Caco-2 (cell line): Measurements from ENCODE around the gene CTIF. TPM values are rescaled to one million over a fixed set of nuclear protein-coding genes. Genes with fewer than 3 reads are reported as not detected.

Source experiments
- BruUV-seq: library from RNA; stranded (reverse); fragments of 400-500 nt; replicated peaks from 2 replicates; lab custom pipeline; 2021; lab: Mats Ljungman, UMichigan
- CTCF ChIA-PET: fragments of 300-600 bp; sonication (Branson Sonifier 250); formaldehyde crosslinking; loops from one replicate; lab custom pipeline; 2022; ENCODE audit warnings: antibody characterized with exemption; lab: Charles Lee
- POLR2A ChIA-PET: fragments of 300-600 bp; sonication (Branson Sonifier 250); formaldehyde crosslinking; loops from one replicate; lab custom pipeline; 2022; ENCODE audit warnings: antibody characterized with exemption; lab: Charles Lee
- DNase-seq, 2 experiments: peaks; one replicate each; pipeline versions ENCODE4 v3.0.0 to v3.0.0-alpha.2; 2020 to 2022
- H3K27me3 ChIP-seq: replicated peaks from 2 replicates; pipeline ENCODE4 v1.6.0; 2011; ENCODE audit warnings: low read length; ENCODE audit not compliant: control insufficient read depth, insufficient read depth
- H3K36me3 ChIP-seq: 2 replicates; pipeline ENCODE4 v1.5.1; 2011; ENCODE audit warnings: low read length; ENCODE audit not compliant: control insufficient read depth, insufficient read depth
- H3K4me1 ChIP-seq: fragments of 250-450 bp; sonication (Bioruptor Pico); 2 replicates; pipeline ENCODE4 v1.5.1; 2020; ENCODE audit warnings: mild to moderate bottlenecking
- H3K4me3 ChIP-seq: 2 replicates; pipeline ENCODE4 v1.5.1; 2011; ENCODE audit warnings: low read depth, mild to moderate bottlenecking, control low read depth, low read length
- H3K9me3 ChIP-seq: fragments of 250-450 bp; sonication (Bioruptor Pico); 2 replicates; pipeline ENCODE4 v1.5.1; 2020; ENCODE audit warnings: mild to moderate bottlenecking, moderate library complexity
- H3K27ac Mint-ChIP-seq: one replicate; pipeline ENCODE4 v1.8.0; 2022; ENCODE audit warnings: mixed read lengths; ENCODE audit not compliant: unreplicated experiment
- H3K27me3 Mint-ChIP-seq: one replicate; pipeline ENCODE4 v1.8.0; 2022; ENCODE audit warnings: mixed read lengths; ENCODE audit not compliant: insufficient read depth, unreplicated experiment
- H3K36me3 Mint-ChIP-seq: one replicate; pipeline ENCODE4 v1.8.0; 2022; ENCODE audit warnings: mild to moderate bottlenecking, mixed read lengths; ENCODE audit not compliant: insufficient read depth, unreplicated experiment
- H3K4me1 Mint-ChIP-seq: one replicate; pipeline ENCODE4 v1.8.0; 2022; ENCODE audit warnings: low read depth, mixed read lengths; ENCODE audit not compliant: unreplicated experiment
- H3K4me3 Mint-ChIP-seq: one replicate; pipeline ENCODE4 v1.8.0; 2022; ENCODE audit warnings: mild to moderate bottlenecking, moderate library complexity, mixed read lengths; ENCODE audit not compliant: unreplicated experiment
- H3K9me3 Mint-ChIP-seq: one replicate; pipeline ENCODE4 v1.8.0; 2022; ENCODE audit warnings: mixed read lengths; ENCODE audit not compliant: unreplicated experiment
- CTCF ChIP-seq, 2 experiments: fragments of 200-600 bp in 1 of 2; IDR thresholded peaks; 1 replicate in 1 of 2; 2 replicates in 1 of 2; pipeline versions ENCODE4 v1.5.1 to v1.8.0; 2011 to 2022; ENCODE audit warnings: antibody characterized with exemption in 1 of 2, control low read depth in 1 of 2, inconsistent platforms in 1 of 2, low read depth in 1 of 2, low read length in 1 of 2, mild to moderate bottlenecking in 1 of 2, moderate library complexity in 1 of 2; ENCODE audit not compliant: insufficient read depth in 1 of 2, severe bottlenecking in 1 of 2, unreplicated experiment in 1 of 2
- intact Hi-C: fragments of 100-400 bp; cut with micrococcal nuclease; formaldehyde crosslinking; loops from one replicate; pipeline ENCODE4 v1.10.0; 2022; ENCODE audit not compliant: unreplicated experiment
- total RNA-seq: library from RNA; stranded (reverse); gene quantifications from 2 replicates; pipeline ENCODE4 v1.2.3, GENCODE V29; 2022

CTIF gene
- total RNA-seq, 1 experiment from 2014 or later = 19.9 TPM

DNA sequence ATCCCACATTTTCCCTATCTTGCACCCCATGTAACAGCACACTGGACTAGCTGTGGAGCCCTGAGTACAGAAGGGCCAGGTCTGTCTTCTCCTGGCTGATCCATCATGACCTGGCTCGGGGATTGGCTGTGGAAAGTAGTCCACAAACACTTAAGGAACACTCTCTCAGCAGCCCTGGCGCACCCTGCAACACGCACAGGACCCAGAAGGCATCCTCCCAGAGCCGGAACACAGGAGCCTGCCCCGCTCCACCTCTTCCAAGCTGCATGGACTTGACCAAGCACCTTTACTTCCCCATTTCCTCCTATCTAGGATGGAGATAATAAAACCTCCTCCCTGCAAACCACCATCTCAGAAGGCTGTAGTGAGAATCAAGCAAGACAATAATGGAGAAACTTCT lies 151.7 kb downstream of the CTIF start:
- ChIA-PET POLR2A (no interaction called here), CTCF (no interaction called here)
- BruUV-seq = no TSS peak
- Histone ChIP-seq H3K4me1 (no peaks in the 10 kb centered on the region), H3K27me3 (no peaks in the 10 kb centered on the region), H3K4me3 (no peak overlapping the region), H3K9me3 (no peaks in the 10 kb centered on the region), H3K36me3 (no peaks in the 10 kb centered on the region)
- peaks cover 4% of the 10 kb centered on the region for H3K36me3 Mint-ChIP-seq
- H3K9me3 Mint-ChIP-seq = no peaks in the 10 kb centered on the region
- no peak overlapping the region for H3K4me3 Mint-ChIP-seq
- intact Hi-C loops = no loop called here
- H3K4me1 Mint-ChIP-seq = no peaks in the 10 kb centered on the region
- TF ChIP-seq CTCF (IDR thresholded peaks at IDR 0.05; ENCODE audit: insufficient read depth in 1 of 2, low read depth in 1 of 2, low read length in 1 of 2, severe bottlenecking in 1 of 2, unreplicated experiment in 1 of 2) = no peak
- no peak for DNase-seq
- no peaks in the 10 kb centered on the region for H3K27me3 Mint-ChIP-seq
- no peak overlapping the region for H3K27ac Mint-ChIP-seq

GRCh38 chr18:48693006-48693405 lies 154.2 kb downstream of the CTIF start:
- Histone ChIP-seq H3K4me3 (no peak overlapping the region), H3K4me1 (no peaks in the 10 kb centered on the region), H3K27me3 (no peaks in the 10 kb centered on the region), H3K9me3 (no peaks in the 10 kb centered on the region), H3K36me3 (no peaks in the 10 kb centered on the region)
- no peaks in the 10 kb centered on the region for H3K9me3 Mint-ChIP-seq
- no peak overlapping the region for H3K4me3 Mint-ChIP-seq
- intact Hi-C loops = no loop called here
- no TSS peak for BruUV-seq
- no peaks in the 10 kb centered on the region for H3K27me3 Mint-ChIP-seq
- CTCF ChIA-PET = no interaction called here
- H3K4me1 Mint-ChIP-seq = no peaks in the 10 kb centered on the region
- TF ChIP-seq CTCF (IDR thresholded peaks at IDR 0.05; ENCODE audit: insufficient read depth in 1 of 2, low read depth in 1 of 2, low read length in 1 of 2, severe bottlenecking in 1 of 2, unreplicated experiment in 1 of 2) = no peak
- DNase-seq = no peak
- POLR2A ChIA-PET = no interaction called here
- peaks cover 4% of the 10 kb centered on the region for H3K36me3 Mint-ChIP-seq
- no peak overlapping the region for H3K27ac Mint-ChIP-seq

DNA sequence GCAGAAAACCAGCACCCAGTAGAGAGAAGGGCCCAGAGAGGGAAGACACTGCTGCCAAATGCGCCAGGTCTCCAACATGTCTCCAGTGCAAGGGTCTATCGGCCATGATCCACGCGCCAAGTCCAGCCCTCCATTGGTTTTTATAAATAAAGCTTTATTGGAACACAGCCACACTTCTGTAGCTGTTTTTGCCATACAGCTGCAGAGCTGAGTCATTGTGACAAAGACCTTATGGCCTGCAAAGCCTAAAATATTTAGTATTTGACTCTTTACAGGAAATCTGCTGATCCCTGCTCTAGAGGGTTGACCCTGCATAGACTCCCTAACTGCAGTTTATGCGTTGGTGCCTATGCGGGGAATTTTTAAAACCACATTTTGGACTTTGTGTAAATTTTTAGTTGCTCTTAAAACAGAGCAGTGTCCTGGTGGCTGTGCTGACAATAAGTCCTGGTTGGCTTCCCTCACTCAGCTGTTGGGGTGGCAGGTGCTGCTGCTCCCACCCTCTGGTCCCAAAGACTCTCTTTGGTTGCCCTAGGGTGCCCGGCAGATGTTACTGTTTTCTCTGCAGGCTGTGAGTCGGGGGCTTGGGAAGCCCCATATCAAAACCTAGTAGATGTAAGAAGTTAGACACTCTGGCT lies 154.9 kb downstream of the CTIF start:
- CTCF ChIA-PET = no interaction called here
- Mint-ChIP-seq H3K4me3 (no peak overlapping the region), H3K27me3 (no peaks in the 10 kb centered on the region), H3K27ac (no peak overlapping the region), H3K36me3 (peaks cover 4% of the 10 kb centered on the region), H3K4me1 (no peaks in the 10 kb centered on the region), H3K9me3 (no peaks in the 10 kb centered on the region)
- no peak for TF ChIP-seq CTCF (IDR thresholded peaks at IDR 0.05; ENCODE audit: insufficient read depth in 1 of 2, low read depth in 1 of 2, low read length in 1 of 2, severe bottlenecking in 1 of 2, unreplicated experiment in 1 of 2)
- POLR2A ChIA-PET = no interaction called here
- intact Hi-C loops = no loop called here
- no peak for DNase-seq
- H3K27me3 ChIP-seq = no peaks in the 10 kb centered on the region
- no peaks in the 10 kb centered on the region for H3K4me1 ChIP-seq
- no peaks in the 10 kb centered on the region for H3K9me3 ChIP-seq
- no peaks in the 10 kb centered on the region for H3K36me3 ChIP-seq
- BruUV-seq = no TSS peak
- no peak overlapping the region for H3K4me3 ChIP-seq
